Measurements from ENCODE around the gene NRGN. TPM values are rescaled to one million over a fixed set of nuclear protein-coding genes. Genes with fewer than 3 reads are reported as not detected.

Gene NRGN
- polyA plus RNA-seq, 1 donor from 2014 or later = 0.69 TPM

- no peaks in the 10 kb centered on the region for H4K20me1 ChIP-seq (ENCODE audit: insufficient read depth)
- no peak overlapping the region for H3K4me3 ChIP-seq (ENCODE audit: low read length)
- H3K9me2 ChIP-seq (ENCODE audit: insufficient read depth, low read length) = no peaks in the 10 kb centered on the region
- H3K27me3 ChIP-seq (ENCODE audit: insufficient read depth, low read depth, low read length) = peaks cover 31% of the 10 kb centered on the region
- H3K9ac ChIP-seq (ENCODE audit: low read length) = no peak overlapping the region
- no peaks in the 10 kb centered on the region for H3F3A ChIP-seq (ENCODE audit: insufficient read depth, low read length, poor library complexity, severe bottlenecking)
- no peaks in the 10 kb centered on the region for H3K36me3 ChIP-seq (ENCODE audit: insufficient read depth, low read length)
- TF ChIP-seq POLR2AphosphoS5 (IDR thresholded peaks at IDR 0.05) = no peak
- no peak for TF ChIP-seq EP300 (conservative IDR thresholded peaks at IDR 0.05; ENCODE audit: poor library complexity, severe bottlenecking)
- TF ChIP-seq, protein P1, sequence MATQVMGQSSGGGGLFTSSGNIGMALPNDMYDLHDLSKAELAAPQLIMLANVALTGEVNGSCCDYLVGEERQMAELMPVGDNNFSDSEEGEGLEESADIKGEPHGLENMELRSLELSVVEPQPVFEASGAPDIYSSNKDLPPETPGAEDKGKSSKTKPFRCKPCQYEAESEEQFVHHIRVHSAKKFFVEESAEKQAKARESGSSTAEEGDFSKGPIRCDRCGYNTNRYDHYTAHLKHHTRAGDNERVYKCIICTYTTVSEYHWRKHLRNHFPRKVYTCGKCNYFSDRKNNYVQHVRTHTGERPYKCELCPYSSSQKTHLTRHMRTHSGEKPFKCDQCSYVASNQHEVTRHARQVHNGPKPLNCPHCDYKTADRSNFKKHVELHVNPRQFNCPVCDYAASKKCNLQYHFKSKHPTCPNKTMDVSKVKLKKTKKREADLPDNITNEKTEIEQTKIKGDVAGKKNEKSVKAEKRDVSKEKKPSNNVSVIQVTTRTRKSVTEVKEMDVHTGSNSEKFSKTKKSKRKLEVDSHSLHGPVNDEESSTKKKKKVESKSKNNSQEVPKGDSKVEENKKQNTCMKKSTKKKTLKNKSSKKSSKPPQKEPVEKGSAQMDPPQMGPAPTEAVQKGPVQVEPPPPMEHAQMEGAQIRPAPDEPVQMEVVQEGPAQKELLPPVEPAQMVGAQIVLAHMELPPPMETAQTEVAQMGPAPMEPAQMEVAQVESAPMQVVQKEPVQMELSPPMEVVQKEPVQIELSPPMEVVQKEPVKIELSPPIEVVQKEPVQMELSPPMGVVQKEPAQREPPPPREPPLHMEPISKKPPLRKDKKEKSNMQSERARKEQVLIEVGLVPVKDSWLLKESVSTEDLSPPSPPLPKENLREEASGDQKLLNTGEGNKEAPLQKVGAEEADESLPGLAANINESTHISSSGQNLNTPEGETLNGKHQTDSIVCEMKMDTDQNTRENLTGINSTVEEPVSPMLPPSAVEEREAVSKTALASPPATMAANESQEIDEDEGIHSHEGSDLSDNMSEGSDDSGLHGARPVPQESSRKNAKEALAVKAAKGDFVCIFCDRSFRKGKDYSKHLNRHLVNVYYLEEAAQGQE (IDR thresholded peaks at IDR 0.05; ENCODE audit: borderline replicate concordance) = no peak
- no peak for TF ChIP-seq TAF1 (IDR thresholded peaks at IDR 0.05; ENCODE audit: low read depth)
- TF ChIP-seq CTCF (IDR thresholded peaks at IDR 0.05; ENCODE audit: poor library complexity, severe bottlenecking) = no peak
- no peak for TF ChIP-seq EZH2 (IDR thresholded peaks at IDR 0.05; ENCODE audit: borderline replicate concordance, insufficient read depth, low read length, poor library complexity, severe bottlenecking)
- no peak for TF ChIP-seq RAD21 (conservative IDR thresholded peaks at IDR 0.05)
- no peak for TF ChIP-seq MXI1 (conservative IDR thresholded peaks at IDR 0.05; ENCODE audit: poor library complexity, severe bottlenecking)
- TF ChIP-seq SMC3 (conservative IDR thresholded peaks at IDR 0.05; ENCODE audit: poor library complexity) = no peak
- H3K27ac ChIP-seq (ENCODE audit: low read length) = no peak overlapping the region
- H3K9me3 ChIP-seq (ENCODE audit: low read length) = no peaks in the 10 kb centered on the region
- no peak overlapping the region for H2AFZ ChIP-seq (ENCODE audit: low read depth, low read length)
- H3K4me2 ChIP-seq (ENCODE audit: low read length) = no peak overlapping the region
- no peaks in the 10 kb centered on the region for H3K79me2 ChIP-seq (replicated peaks; ENCODE audit: insufficient read depth, low read length)
These were observed 20.2 kb upstream of the NRGN start for GRCh38 chr11:124719534-124719933.

DNA sequence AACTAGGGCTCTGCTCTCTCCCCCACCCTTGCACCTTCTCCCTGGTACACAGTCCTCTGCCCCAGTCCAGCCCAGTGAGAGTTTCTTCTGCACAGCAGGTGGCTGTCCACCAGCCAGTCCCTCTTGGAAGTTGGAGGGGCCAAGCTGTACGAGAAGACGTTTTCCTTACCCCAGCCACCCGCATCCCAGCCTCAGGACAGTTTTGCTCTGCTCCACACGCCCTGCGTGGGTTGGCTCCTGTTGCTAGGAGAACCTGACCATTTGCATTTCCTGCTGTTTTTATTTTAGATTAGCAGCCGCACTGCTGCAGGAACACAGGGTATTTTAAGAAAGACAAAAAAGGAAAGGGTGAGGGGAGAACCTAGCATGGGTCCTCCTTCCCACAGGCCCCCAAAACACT lies 17.6 kb upstream of the NRGN start:
- TF ChIP-seq EP300 (conservative IDR thresholded peaks at IDR 0.05; ENCODE audit: poor library complexity, severe bottlenecking) = no peak
- no peak for TF ChIP-seq EZH2 (IDR thresholded peaks at IDR 0.05; ENCODE audit: borderline replicate concordance, insufficient read depth, low read length, poor library complexity, severe bottlenecking)
- TF ChIP-seq SMC3 (conservative IDR thresholded peaks at IDR 0.05; ENCODE audit: poor library complexity) = no peak
- TF ChIP-seq POLR2AphosphoS5 (IDR thresholded peaks at IDR 0.05) = no peak
- H3K9me3 ChIP-seq (ENCODE audit: low read length) = no peaks in the 10 kb centered on the region
- no peaks in the 10 kb centered on the region for H3K36me3 ChIP-seq (ENCODE audit: insufficient read depth, low read length)
- no peaks in the 10 kb centered on the region for H3F3A ChIP-seq (ENCODE audit: insufficient read depth, low read length, poor library complexity, severe bottlenecking)
- no peak overlapping the region for H3K27ac ChIP-seq (ENCODE audit: low read length)
- H3K9me2 ChIP-seq (ENCODE audit: insufficient read depth, low read length) = no peaks in the 10 kb centered on the region
- peaks cover 31% of the 10 kb centered on the region for H3K27me3 ChIP-seq (ENCODE audit: insufficient read depth, low read depth, low read length)
- no peak overlapping the region for H2AFZ ChIP-seq (ENCODE audit: low read depth, low read length)
- H3K79me2 ChIP-seq (replicated peaks; ENCODE audit: insufficient read depth, low read length) = no peaks in the 10 kb centered on the region
- H3K4me3 ChIP-seq (ENCODE audit: low read length) = no peak overlapping the region
- H3K9ac ChIP-seq (ENCODE audit: low read length) = no peak overlapping the region
- H3K4me2 ChIP-seq (ENCODE audit: low read length) = no peak overlapping the region
- H4K20me1 ChIP-seq (ENCODE audit: insufficient read depth) = no peaks in the 10 kb centered on the region
